LNCaP clone FGC (cell line): Measurements from ENCODE around the gene VAV2.

Experiments used
- DNase-seq: peaks from one replicate; pipeline ENCODE4 v3.0.0-alpha.2; 2011; ENCODE audit warnings: low read depth
- H3K4me3 ChIP-seq: 2 replicates; pipeline ENCODE4 v1.5.1; 2011; ENCODE audit warnings: mild to moderate bottlenecking, low read depth, low read length, control low read depth
- CTCF ChIP-seq: IDR thresholded peaks from 2 replicates; pipeline ENCODE4 v1.5.1; 2012; ENCODE audit warnings: mild to moderate bottlenecking; ENCODE audit not compliant: control insufficient read depth, insufficient read depth; ENCODE audit errors: extremely low read depth

VAV2 gene

GRCh38 chr9:133964463-133964862 is 27.7 kb downstream of the VAV2 start:
- TF ChIP-seq CTCF, result no peak
- no peak for DNase-seq
- H3K4me3 ChIP-seq, result no peak overlapping the region

- no peak for TF ChIP-seq CTCF
- no peak overlapping the region for H3K4me3 ChIP-seq
Observed at GRCh38 chr9:133963166-133963565, 29.0 kb downstream of the VAV2 start.

GRCh38 chr9:133962341-133962740 is 29.8 kb downstream of the VAV2 start:
- TF ChIP-seq CTCF, result no peak
- no peak overlapping the region for H3K4me3 ChIP-seq
- no peak for DNase-seq

More at GRCh38 chr9:133963166-133963565, 29.0 kb downstream of the VAV2 start:
- no peak for DNase-seq

- DNase-seq, result no peak
- no peak for TF ChIP-seq CTCF
- H3K4me3 ChIP-seq, result no peak overlapping the region
Observed at GRCh38 chr9:133961226-133962165, 30.6 kb downstream of the VAV2 start.

GRCh38 chr9:133960568-133961129 is 31.5 kb downstream of the VAV2 start:
- no peak overlapping the region for H3K4me3 ChIP-seq
- DNase-seq, result no peak
- no peak for TF ChIP-seq CTCF

- H3K4me3 ChIP-seq, result no peak overlapping the region
- DNase-seq, result no peak
Observed at GRCh38 chr9:133959966-133960567, 32.1 kb downstream of the VAV2 start.

More at GRCh38 chr9:133959966-133960567, 32.1 kb downstream of the VAV2 start:
- TF ChIP-seq CTCF, result no peak
